Osteocyte (in vitro differentiated cells): Measurements from ENCODE around the gene TEX2. TPM values are rescaled to one million over a fixed set of nuclear protein-coding genes. Genes with fewer than 3 reads are reported as not detected.
"Not testable (repeated sequence)": the region's sequence is repeated elsewhere in the genome, so short reads cannot be mapped to it uniquely, and the experiment has no call there.

ENCODE experiments used
- DNase-seq: peaks from one replicate; pipeline ENCODE4 v3.0.0; 2021; ENCODE audit warnings: mixed read lengths; ENCODE audit not compliant: unreplicated experiment; ENCODE audit errors: extremely low spot score
- H3K27ac Mint-ChIP-seq: one replicate; pipeline ENCODE4 v1.8.0; 2021; ENCODE audit warnings: mild to moderate bottlenecking, mixed read lengths; ENCODE audit not compliant: unreplicated experiment
- H3K27me3 Mint-ChIP-seq: one replicate; pipeline ENCODE4 v1.8.0; 2021; ENCODE audit warnings: mixed read lengths; ENCODE audit not compliant: unreplicated experiment
- H3K36me3 Mint-ChIP-seq: one replicate; pipeline ENCODE4 v1.8.0; 2021; ENCODE audit warnings: mixed read lengths; ENCODE audit not compliant: unreplicated experiment
- H3K4me1 Mint-ChIP-seq: one replicate; pipeline ENCODE4 v1.8.0; 2021; ENCODE audit warnings: mixed read lengths; ENCODE audit not compliant: unreplicated experiment
- H3K4me3 Mint-ChIP-seq: one replicate; pipeline ENCODE4 v1.8.0; 2021; ENCODE audit warnings: mild to moderate bottlenecking, moderate library complexity, mixed read lengths; ENCODE audit not compliant: unreplicated experiment
- H3K9me3 Mint-ChIP-seq: one replicate; pipeline ENCODE4 v1.8.0; 2021; ENCODE audit warnings: mixed read lengths; ENCODE audit not compliant: unreplicated experiment
- CTCF ChIP-seq: fragments of 200-600 bp; sonication (generic); IDR thresholded peaks from 2 replicates; pipeline ENCODE4 v1.5.0; 2021; ENCODE audit warnings: antibody characterized with exemption, mild to moderate bottlenecking, moderate library complexity
- total RNA-seq: library from RNA; stranded (reverse); gene quantifications from 2 replicates; pipeline ENCODE4 v1.2.1, GENCODE V29; 2021

TEX2 gene
- total RNA-seq, 1 donor from 2014 or later = 73.5 TPM

DNA sequence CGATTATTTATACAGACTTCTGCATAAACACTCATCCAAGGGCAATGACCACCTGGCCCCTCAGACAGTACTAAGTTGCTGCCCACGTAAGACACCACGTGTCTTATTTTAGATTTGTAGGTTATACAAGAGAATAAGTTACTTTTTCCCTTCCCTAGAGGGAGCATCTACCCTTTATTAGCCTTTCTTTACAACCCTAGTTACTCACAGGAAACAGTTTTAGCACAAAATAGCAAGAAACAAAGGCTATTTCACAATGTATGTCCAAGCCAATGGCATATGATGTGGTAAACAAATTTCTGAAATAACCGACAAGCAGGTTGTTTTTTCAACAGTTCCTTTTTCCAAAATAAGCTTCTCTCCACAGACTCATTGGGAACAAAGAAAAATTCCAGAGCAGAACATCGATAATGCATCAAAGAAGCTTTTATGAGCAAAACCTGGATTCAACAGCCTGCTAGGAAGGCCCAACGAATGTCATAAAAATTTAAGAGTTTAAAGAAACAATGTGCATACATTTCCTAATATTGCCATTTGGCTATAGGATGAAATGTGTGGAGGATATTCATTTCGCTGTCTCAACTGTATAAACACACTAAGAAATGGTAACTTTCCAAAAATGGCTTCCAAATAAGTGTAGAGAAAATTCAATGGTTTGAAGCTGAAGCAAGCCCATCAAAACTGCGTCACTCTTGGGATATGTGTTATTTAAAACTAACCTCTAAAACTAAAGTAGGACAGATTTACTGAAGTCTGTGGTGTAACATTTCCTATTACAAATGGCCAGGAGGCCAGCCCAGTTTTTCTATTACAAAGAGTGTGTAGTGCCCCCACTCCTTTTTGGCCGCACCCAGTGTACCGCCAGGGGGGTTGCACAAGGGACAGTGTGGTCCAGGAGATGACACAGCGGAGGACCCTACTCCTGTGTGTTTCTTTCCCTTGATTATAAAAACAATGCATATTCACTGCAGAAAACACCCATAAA is 82.7 kb downstream of the TEX2 start:
- TF ChIP-seq CTCF = peak; percentile 35
- H3K27me3 Mint-ChIP-seq = no peaks in the 10 kb centered on the region
- H3K4me3 Mint-ChIP-seq = no peak overlapping the region
- H3K9me3 Mint-ChIP-seq = no peaks in the 10 kb centered on the region
- H3K36me3 Mint-ChIP-seq = peaks cover 47% of the 10 kb centered on the region
- peak overlapping the region; percentile 35 for H3K27ac Mint-ChIP-seq
- no peak for DNase-seq
- H3K4me1 Mint-ChIP-seq = peaks cover 18% of the 10 kb centered on the region

- Mint-ChIP-seq H3K4me1 (peaks cover 27% of the 10 kb centered on the region), H3K36me3 (peaks cover 47% of the 10 kb centered on the region)
- not testable (repeated sequence) for H3K9me3 Mint-ChIP-seq, DNase-seq, H3K27ac Mint-ChIP-seq, H3K27me3 Mint-ChIP-seq, H3K4me3 Mint-ChIP-seq
Observed at GRCh38 chr17:64179024-64179423, 84.0 kb downstream of the TEX2 start.

DNA sequence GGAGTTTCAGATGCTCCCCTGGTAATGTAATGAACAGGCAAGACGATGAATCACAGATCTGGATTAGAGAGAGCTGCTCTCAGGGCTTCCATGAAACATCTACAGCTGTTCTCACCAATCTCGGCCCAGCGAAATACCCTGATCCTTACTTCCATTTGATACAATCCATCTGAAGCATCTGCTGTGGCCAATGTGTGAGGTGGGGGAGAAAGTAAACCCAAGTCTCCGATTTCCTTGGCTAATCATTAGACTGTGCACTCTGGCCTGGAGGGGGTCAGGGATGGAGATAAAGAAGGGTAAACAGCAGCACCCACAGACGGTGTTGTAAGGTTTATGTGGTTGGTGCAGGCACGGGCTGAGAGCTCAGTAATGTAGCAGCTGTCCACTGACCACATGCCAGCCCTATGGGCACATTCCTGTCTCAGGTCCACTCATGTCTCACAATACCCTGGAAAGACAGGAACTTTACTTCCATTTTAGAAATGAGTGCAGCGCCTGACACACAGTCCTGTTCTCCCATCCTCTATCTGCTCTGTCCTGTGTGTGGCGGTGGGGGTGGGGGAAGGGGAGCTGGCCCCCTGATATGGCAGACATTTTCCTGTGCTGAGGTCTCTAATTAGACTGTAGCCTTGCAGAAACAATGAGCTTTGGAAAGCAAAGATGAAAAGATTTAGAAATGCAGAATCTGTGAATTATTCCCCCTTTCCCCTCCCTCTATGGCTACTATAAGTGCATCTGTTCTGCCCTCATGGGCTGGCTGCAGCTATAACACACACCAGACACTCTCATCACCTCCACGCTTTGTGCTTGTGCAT is 84.8 kb downstream of the TEX2 start:
- no peak for DNase-seq
- peak overlapping the region; percentile 23 for H3K27ac Mint-ChIP-seq
- TF ChIP-seq CTCF = no peak
- H3K36me3 Mint-ChIP-seq = peaks cover 46% of the 10 kb centered on the region
- no peaks in the 10 kb centered on the region for H3K27me3 Mint-ChIP-seq
- H3K4me1 Mint-ChIP-seq = peaks cover 24% of the 10 kb centered on the region
- no peaks in the 10 kb centered on the region for H3K9me3 Mint-ChIP-seq
- no peak overlapping the region for H3K4me3 Mint-ChIP-seq

- no peaks in the 10 kb centered on the region for H3K27me3 Mint-ChIP-seq
- peak overlapping the region; percentile 38 for H3K27ac Mint-ChIP-seq
Observed at GRCh38 chr17:64177311-64178010, 85.6 kb downstream of the TEX2 start.

More at GRCh38 chr17:64177311-64178010, 85.6 kb downstream of the TEX2 start:
- H3K36me3 Mint-ChIP-seq = peaks cover 48% of the 10 kb centered on the region
- TF ChIP-seq CTCF = no peak
- DNase-seq = no peak
- peaks cover 24% of the 10 kb centered on the region for H3K4me1 Mint-ChIP-seq
- no peak overlapping the region for H3K4me3 Mint-ChIP-seq
- no peaks in the 10 kb centered on the region for H3K9me3 Mint-ChIP-seq
